CD4-positive, alpha-beta memory T cell (primary cell): ENCODE results near the gene CHRNE. TPM values are rescaled to one million over a fixed set of nuclear protein-coding genes. Genes with fewer than 3 reads are reported as not detected.
"Not testable (repeated sequence)": the region's sequence is repeated elsewhere in the genome, so short reads cannot be mapped to it uniquely, and the experiment has no call there.

Source experiments
- CTCF ChIA-PET: fragments of 350-600 bp; sonication (Branson Sonifier 250); formaldehyde crosslinking; loops from one replicate; lab custom pipeline; 2021; ENCODE audit warnings: inconsistent platforms; ENCODE audit not compliant: partially characterized antibody; lab: Charles Lee
- POLR2A ChIA-PET: fragments of 350-600 bp; sonication (Branson Sonifier 250); formaldehyde crosslinking; loops from one replicate; lab custom pipeline; 2021; ENCODE audit not compliant: partially characterized antibody; lab: Charles Lee
- DNase-seq, 5 donors: peaks; one replicate each; pipeline versions ENCODE4 v3.0.0 to v3.0.0-alpha.2; 2020 to 2022; ENCODE audit warnings: mixed read lengths in 1 of 5
- H3K27ac ChIP-seq: one replicate; pipeline ENCODE4 v1.7.0; 2013; ENCODE audit warnings: low read depth, low read length
- H3K27me3 ChIP-seq: 2 replicates; pipeline ENCODE4 v1.7.0; 2013; ENCODE audit warnings: mild to moderate bottlenecking, low read length, moderate library complexity; ENCODE audit not compliant: insufficient read depth
- H3K36me3 ChIP-seq: 2 replicates; pipeline ENCODE4 v1.7.0; 2013; ENCODE audit warnings: mild to moderate bottlenecking, low read length, moderate library complexity; ENCODE audit not compliant: insufficient read depth
- H3K4me1 ChIP-seq: 2 replicates; pipeline ENCODE4 v1.7.0; 2013; ENCODE audit warnings: mild to moderate bottlenecking, low read length, moderate library complexity; ENCODE audit not compliant: insufficient read depth
- H3K4me3 ChIP-seq, 2 donors: one replicate each; pipeline ENCODE4 v1.7.0; 2013; ENCODE audit warnings: low read length in 2 of 2, mild to moderate bottlenecking in 1 of 2
- H3K9me3 ChIP-seq, 2 donors: one replicate each; pipeline ENCODE4 v1.7.0; 2013; ENCODE audit warnings: low read length in 2 of 2, control low read depth in 1 of 2; ENCODE audit not compliant: control insufficient read depth in 1 of 2
- H3K27ac Mint-ChIP-seq, 7 donors: one replicate each; pipeline ENCODE4 v1.8.0; 2020 to 2021; ENCODE audit warnings: mixed read lengths in 7 of 7, mild to moderate bottlenecking in 6 of 7, inconsistent platforms in 3 of 7, moderate library complexity in 3 of 7
- H3K27me3 Mint-ChIP-seq, 2 donors: one replicate each; pipeline ENCODE4 v1.8.0; 2020 to 2021; ENCODE audit warnings: mixed read lengths in 2 of 2
- H3K36me3 Mint-ChIP-seq, 2 donors: one replicate each; pipeline ENCODE4 v1.8.0; 2020 to 2021; ENCODE audit warnings: mixed read lengths in 2 of 2, inconsistent platforms in 1 of 2, mild to moderate bottlenecking in 1 of 2
- H3K4me1 Mint-ChIP-seq, 4 donors: one replicate each; pipeline ENCODE4 v1.8.0; 2020 to 2021; ENCODE audit warnings: mixed read lengths in 4 of 4, mild to moderate bottlenecking in 1 of 4
- H3K4me3 Mint-ChIP-seq, 8 donors: one replicate each; pipeline ENCODE4 v1.8.0; 2020 to 2021; ENCODE audit warnings: mixed read lengths in 8 of 8, mild to moderate bottlenecking in 7 of 8, moderate library complexity in 6 of 8, inconsistent platforms in 3 of 8
- H3K9me3 Mint-ChIP-seq, 8 donors: one replicate each; pipeline ENCODE4 v1.8.0; 2020 to 2021; ENCODE audit warnings: mixed read lengths in 8 of 8, mild to moderate bottlenecking in 5 of 8, inconsistent platforms in 3 of 8, moderate library complexity in 1 of 8
- intact Hi-C: fragments of 100-400 bp; cut with micrococcal nuclease; formaldehyde crosslinking; loops from one replicate; pipeline ENCODE4 v1.15.1; 2023
- polyA plus RNA-seq, 2 donors: library from polyadenylated mRNA; unstranded; fragments of 300-500 nt; fragmentation: Illumina TruSeq; gene quantifications; one replicate each; pipeline ENCODE4 v1.2.3, GENCODE V29; 2021
- total RNA-seq, 2 experiments: library from RNA; stranded (reverse); gene quantifications; one replicate each; pipeline ENCODE4 v1.2.3, GENCODE V29; 2021

Gene CHRNE
- total and polyA plus RNA-seq, 4 experiments from 2014 or later: 0.08 to 1.3 (median 0.42) TPM

- no peak overlapping the region for H3K4me3 ChIP-seq
- CTCF ChIA-PET: no interaction called here
- H3K4me1 Mint-ChIP-seq: peaks cover 21 to 43% (median 25%) of the 10 kb centered on the region in 4 donors
- POLR2A ChIA-PET: no interaction called here
- H3K9me3 ChIP-seq: no peaks in the 10 kb centered on the region
- peaks cover 11 to 20% of the 10 kb centered on the region in 2 donors for H3K36me3 Mint-ChIP-seq
- DNase-seq: no peak
- H3K27ac ChIP-seq: no peak overlapping the region
- intact Hi-C loops: no loop called here
- no peaks in the 10 kb centered on the region for H3K9me3 Mint-ChIP-seq
- peaks cover 9% of the 10 kb centered on the region for H3K4me1 ChIP-seq
- no peaks in the 10 kb centered on the region for H3K27me3 ChIP-seq
- H3K27ac Mint-ChIP-seq: peak overlapping the region in 1 of 7 donors; percentile 3
- H3K4me3 Mint-ChIP-seq: no peak overlapping the region
- H3K36me3 ChIP-seq: peaks cover 17% of the 10 kb centered on the region
- H3K27me3 Mint-ChIP-seq: no peaks in the 10 kb centered on the region
Observed at GRCh38 chr17:4859816-4860625, 42.9 kb downstream of the CHRNE start.

- no peaks in the 10 kb centered on the region for H3K9me3 ChIP-seq
- ChIA-PET CTCF (no interaction called here), POLR2A (interaction anchor here (1.3 kb wide), 1 partner anchor 40 kb away, joined by 3 read pairs; the partner anchor contains the start of gene C17orf107)
- no peak overlapping the region for H3K27ac ChIP-seq
- no peak overlapping the region for H3K4me3 Mint-ChIP-seq
- intact Hi-C loops: no loop called here
- peaks cover 9% of the 10 kb centered on the region for H3K4me1 ChIP-seq
- peaks cover 25 to 46% (median 31%) of the 10 kb centered on the region in 4 donors for H3K4me1 Mint-ChIP-seq
- no peak overlapping the region for H3K4me3 ChIP-seq
- DNase-seq: no peak
- H3K36me3 Mint-ChIP-seq: peaks cover 16 to 24% of the 10 kb centered on the region in 2 donors
- no peak overlapping the region for H3K27ac Mint-ChIP-seq
- H3K27me3 Mint-ChIP-seq: no peaks in the 10 kb centered on the region
- no peaks in the 10 kb centered on the region for H3K9me3 Mint-ChIP-seq
- peaks cover 17% of the 10 kb centered on the region for H3K36me3 ChIP-seq
- no peaks in the 10 kb centered on the region for H3K27me3 ChIP-seq
Observed at GRCh38 chr17:4858882-4859260, 44.0 kb downstream of the CHRNE start.

- ChIA-PET POLR2A (interaction anchor here (0.7 to 1.3 kb wide), 4 partner anchors 22 to 147 kb away, joined by 3 to 4 read pairs (median 3); partner anchors contain the start of gene C17orf107), CTCF (interaction anchor here (0.5 to 0.6 kb wide), 2 partner anchors 12 to 201 kb away, joined by 3 read pairs; no protein-coding TSS in a partner anchor)
- intact Hi-C loops: no loop called here
- DNase-seq: no peak
- H3K9me3 ChIP-seq: no peaks in the 10 kb centered on the region
- Mint-ChIP-seq H3K4me1 (peaks cover 24 to 52% (median 31%) of the 10 kb centered on the region in 4 donors), H3K9me3 (peaks cover 0 to 1% (median 0%) of the 10 kb centered on the region in 8 donors), H3K4me3 (peak overlapping the region in 1 of 8 donors; percentile 11), H3K27ac (peak overlapping the region in 2 of 7 donors; percentile 36 to 57), H3K36me3 (peaks cover 16 to 24% of the 10 kb centered on the region in 2 donors), H3K27me3 (no peaks in the 10 kb centered on the region)
- no peaks in the 10 kb centered on the region for H3K27me3 ChIP-seq
- peaks cover 17% of the 10 kb centered on the region for H3K36me3 ChIP-seq
- no peak overlapping the region for H3K27ac ChIP-seq
- H3K4me3 ChIP-seq: no peak overlapping the region
- H3K4me1 ChIP-seq: peaks cover 12% of the 10 kb centered on the region
Observed at GRCh38 chr17:4858068-4858881, 44.6 kb downstream of the CHRNE start.

GRCh38 chr17:4857347-4857746 lies 45.6 kb downstream of the CHRNE start:
- intact Hi-C loops, H3K27ac ChIP-seq, H3K27me3 ChIP-seq, DNase-seq, H3K9me3 Mint-ChIP-seq, H3K4me3 ChIP-seq, H3K27me3 Mint-ChIP-seq, H3K9me3 ChIP-seq: not testable (repeated sequence)
- H3K4me1 ChIP-seq: peaks cover 14% of the 10 kb centered on the region
- peaks cover 22 to 53% (median 32%) of the 10 kb centered on the region in 4 donors for H3K4me1 Mint-ChIP-seq
- H3K4me3 Mint-ChIP-seq: peak overlapping the region in 1 of 8 donors; percentile 21
- peaks cover 17% of the 10 kb centered on the region for H3K36me3 ChIP-seq
- CTCF ChIA-PET: interaction anchor here (0.6 to 1.0 kb wide), 2 partner anchors 125 to 200 kb away, joined by 3 read pairs; no protein-coding TSS in a partner anchor
- H3K36me3 Mint-ChIP-seq: peaks cover 17 to 26% of the 10 kb centered on the region in 2 donors
- POLR2A ChIA-PET: interaction anchor here (0.7 to 1.2 kb wide), 3 partner anchors 21 to 146 kb away, joined by 3 to 4 read pairs (median 3); no protein-coding TSS in a partner anchor
- peak overlapping the region in 2 of 7 donors; percentile 18 to 69 for H3K27ac Mint-ChIP-seq

- Mint-ChIP-seq H3K4me1 (peaks cover 25 to 57% (median 36%) of the 10 kb centered on the region in 4 donors), H3K4me3 (peak overlapping the region in 1 of 8 donors; percentile 21), H3K9me3 (peaks cover 0 to 6% (median 3%) of the 10 kb centered on the region in 8 donors), H3K27ac (peak overlapping the region in 2 of 7 donors; percentile 42 to 55), H3K27me3 (no peaks in the 10 kb centered on the region), H3K36me3 (peaks cover 22 to 26% of the 10 kb centered on the region in 2 donors)
- ChIA-PET POLR2A (interaction anchor here (1.2 kb wide), 1 partner anchor 21 kb away, joined by 3 read pairs; no protein-coding TSS in a partner anchor), CTCF (interaction anchor here (1.0 kb wide), 1 partner anchor 125 kb away, joined by 3 read pairs; no protein-coding TSS in a partner anchor)
- no peaks in the 10 kb centered on the region for H3K9me3 ChIP-seq
- no peak for DNase-seq
- H3K36me3 ChIP-seq: peaks cover 17% of the 10 kb centered on the region
- H3K4me3 ChIP-seq: no peak overlapping the region
- peaks cover 17% of the 10 kb centered on the region for H3K4me1 ChIP-seq
- intact Hi-C loops: no loop called here
- H3K27ac ChIP-seq: no peak overlapping the region
- no peaks in the 10 kb centered on the region for H3K27me3 ChIP-seq
Observed at GRCh38 chr17:4856937-4857314, 46.0 kb downstream of the CHRNE start.

- Mint-ChIP-seq H3K4me3 (no peak overlapping the region), H3K27ac (peak overlapping the region in 2 of 7 donors; percentile 42 to 55)
- POLR2A ChIA-PET: no interaction called here
Observed at GRCh38 chr17:4856271-4856936, 46.5 kb downstream of the CHRNE start.

More at GRCh38 chr17:4856271-4856936, 46.5 kb downstream of the CHRNE start:
- Histone ChIP-seq H3K4me1 (peaks cover 17% of the 10 kb centered on the region), H3K4me3 (no peak overlapping the region), H3K27ac (no peak overlapping the region), H3K27me3 (no peaks in the 10 kb centered on the region), H3K9me3 (no peaks in the 10 kb centered on the region), H3K36me3 (peaks cover 17% of the 10 kb centered on the region)
- intact Hi-C loops: no loop called here
- H3K36me3 Mint-ChIP-seq: peaks cover 23 to 26% of the 10 kb centered on the region in 2 donors
- H3K9me3 Mint-ChIP-seq: peaks cover 0 to 7% (median 3%) of the 10 kb centered on the region in 8 donors
- H3K4me1 Mint-ChIP-seq: peaks cover 25 to 61% (median 37%) of the 10 kb centered on the region in 4 donors
- H3K27me3 Mint-ChIP-seq: no peaks in the 10 kb centered on the region
- CTCF ChIA-PET: no interaction called here
- DNase-seq: no peak
